DOHH2 (cell line): ENCODE data around the gene TRAF1.

Experiments used
- EZH2phosphoT487 ChIP-seq: fragments of 200-600 bp; sonication (generic); IDR thresholded peaks from 2 replicates; pipeline ENCODE4 v1.6.1; 2017; ENCODE audit warnings: borderline replicate concordance, mild to moderate bottlenecking, antibody characterized with exemption, low read length, moderate library complexity, mixed read lengths
- TF ChIP-seq, protein P1 (sequence below): fragments of 200-600 bp; sonication (generic); IDR thresholded peaks from one replicate; pipeline ENCODE4 v1.5.1; 2014; ENCODE audit warnings: antibody characterized with exemption, mild to moderate bottlenecking, low read depth, low read length; ENCODE audit not compliant: poor library complexity, severe bottlenecking

DNA sequence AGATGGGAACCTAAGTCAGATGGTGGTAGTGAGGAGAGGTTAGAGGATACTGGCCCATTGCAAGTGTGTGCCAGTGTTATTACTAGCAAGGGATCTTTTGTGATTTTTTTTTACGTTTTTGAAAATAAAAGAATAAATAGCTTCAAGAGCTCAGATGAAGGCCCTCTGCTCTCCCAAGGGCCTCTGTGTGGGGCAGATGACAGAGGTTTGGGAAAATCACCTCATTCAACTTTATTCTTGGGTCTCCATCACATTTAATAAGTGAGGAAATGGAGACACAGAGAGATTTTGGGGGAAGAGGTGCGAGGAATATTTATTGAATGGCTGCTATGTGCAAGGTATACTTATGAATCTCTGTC is 10.1 kb upstream of the TRAF1 start:
- TF ChIP-seq, protein P1, sequence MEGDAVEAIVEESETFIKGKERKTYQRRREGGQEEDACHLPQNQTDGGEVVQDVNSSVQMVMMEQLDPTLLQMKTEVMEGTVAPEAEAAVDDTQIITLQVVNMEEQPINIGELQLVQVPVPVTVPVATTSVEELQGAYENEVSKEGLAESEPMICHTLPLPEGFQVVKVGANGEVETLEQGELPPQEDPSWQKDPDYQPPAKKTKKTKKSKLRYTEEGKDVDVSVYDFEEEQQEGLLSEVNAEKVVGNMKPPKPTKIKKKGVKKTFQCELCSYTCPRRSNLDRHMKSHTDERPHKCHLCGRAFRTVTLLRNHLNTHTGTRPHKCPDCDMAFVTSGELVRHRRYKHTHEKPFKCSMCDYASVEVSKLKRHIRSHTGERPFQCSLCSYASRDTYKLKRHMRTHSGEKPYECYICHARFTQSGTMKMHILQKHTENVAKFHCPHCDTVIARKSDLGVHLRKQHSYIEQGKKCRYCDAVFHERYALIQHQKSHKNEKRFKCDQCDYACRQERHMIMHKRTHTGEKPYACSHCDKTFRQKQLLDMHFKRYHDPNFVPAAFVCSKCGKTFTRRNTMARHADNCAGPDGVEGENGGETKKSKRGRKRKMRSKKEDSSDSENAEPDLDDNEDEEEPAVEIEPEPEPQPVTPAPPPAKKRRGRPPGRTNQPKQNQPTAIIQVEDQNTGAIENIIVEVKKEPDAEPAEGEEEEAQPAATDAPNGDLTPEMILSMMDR = no peak
- TF ChIP-seq EZH2phosphoT487 = no peak
